ENCODE results near the gene CACNA2D4.

- no peak for TF ChIP-seq CTCF (IDR thresholded peaks at IDR 0.05)
- no peak for TF ChIP-seq POLR2A (IDR thresholded peaks at IDR 0.05)
Measured at GRCh38 chr12:1776170-1776921, 142.1 kb downstream of the CACNA2D4 start.

Measured in heart left ventricle (tissue), 13 donors.